HEK293 (cell line): ENCODE measurements around the gene CABP4.

Experiments
- GLI2 ChIP-seq: fragments of 450-650 bp; formaldehyde crosslinking; IDR thresholded peaks from 2 replicates; pipeline ENCODE4; 2017; ENCODE audit warnings: missing biosample characterization, missing genetic modification characterization, low read depth, borderline replicate concordance
- GLIS1 ChIP-seq: fragments of 450-650 bp; formaldehyde crosslinking; IDR thresholded peaks from 2 replicates; pipeline ENCODE4 v1.5.1; 2016; ENCODE audit warnings: missing biosample characterization, missing genetic modification characterization
- RBAK ChIP-seq: fragments of 450-650 bp; formaldehyde crosslinking; IDR thresholded peaks from 2 replicates; pipeline ENCODE4 v1.5.1; 2016; ENCODE audit warnings: missing biosample characterization, missing genetic modification characterization
- TCF7L2 ChIP-seq: IDR thresholded peaks from 2 replicates; pipeline ENCODE4 v1.6.1; 2011; ENCODE audit warnings: low read depth, mild to moderate bottlenecking, inconsistent platforms, low read length, moderate library complexity, borderline replicate concordance
- ZFP41 ChIP-seq: fragments of 450-650 bp; formaldehyde crosslinking; IDR thresholded peaks from 2 replicates; pipeline ENCODE4 v1.5.1; 2016; ENCODE audit warnings: missing biosample characterization, missing genetic modification characterization, borderline replicate concordance
- ZNF121 ChIP-seq: fragments of 450-650 bp; formaldehyde crosslinking; IDR thresholded peaks from 2 replicates; pipeline ENCODE4 v1.5.1; 2016; ENCODE audit warnings: missing biosample characterization, missing genetic modification characterization
- ZNF175 ChIP-seq: fragments of 450-650 bp; formaldehyde crosslinking; IDR thresholded peaks from 2 replicates; pipeline ENCODE4 v1.5.1; 2016; ENCODE audit warnings: missing biosample characterization, missing genetic modification characterization
- ZNF221 ChIP-seq: fragments of 450-650 bp; formaldehyde crosslinking; IDR thresholded peaks from 2 replicates; pipeline ENCODE4 v1.5.1; 2017; ENCODE audit warnings: missing biosample characterization, missing genetic modification characterization, borderline replicate concordance
- ZNF341 ChIP-seq: fragments of 450-650 bp; formaldehyde crosslinking; IDR thresholded peaks from 2 replicates; pipeline ENCODE4; 2016; ENCODE audit warnings: low read depth, missing biosample characterization, missing genetic modification characterization
- ZNF501 ChIP-seq: fragments of 450-650 bp; formaldehyde crosslinking; IDR thresholded peaks from 2 replicates; pipeline ENCODE4 v1.5.1; 2016; ENCODE audit warnings: missing biosample characterization, missing genetic modification characterization
- ZNF558 ChIP-seq: fragments of 450-650 bp; formaldehyde crosslinking; IDR thresholded peaks from 2 replicates; pipeline ENCODE4 v1.5.1; 2016; ENCODE audit warnings: missing biosample characterization, missing genetic modification characterization
- ZNF561 ChIP-seq: fragments of 450-650 bp; IDR thresholded peaks from 2 replicates; pipeline ENCODE4 v1.5.1; 2018; ENCODE audit warnings: missing biosample characterization, missing genetic modification characterization, borderline replicate concordance
- ZNF571 ChIP-seq: fragments of 450-650 bp; formaldehyde crosslinking; IDR thresholded peaks from 2 replicates; pipeline ENCODE4 v1.5.0; 2017; ENCODE audit warnings: missing biosample characterization, missing genetic modification characterization
- ZNF660 ChIP-seq: fragments of 450-650 bp; IDR thresholded peaks from 2 replicates; pipeline ENCODE4 v1.5.1; 2018; ENCODE audit warnings: missing biosample characterization, mild to moderate bottlenecking, missing genetic modification characterization
- ZNF670 ChIP-seq: fragments of 450-650 bp; formaldehyde crosslinking; IDR thresholded peaks from 2 replicates; pipeline ENCODE4 v1.5.1; 2016; ENCODE audit warnings: missing biosample characterization, missing genetic modification characterization, low read depth
- ZNF747 ChIP-seq: fragments of 450-650 bp; formaldehyde crosslinking; IDR thresholded peaks from 2 replicates; pipeline ENCODE4 v1.5.1; 2016; ENCODE audit warnings: missing biosample characterization, missing genetic modification characterization
- ZNF776 ChIP-seq: fragments of 450-650 bp; formaldehyde crosslinking; IDR thresholded peaks from 2 replicates; pipeline ENCODE4 v1.5.0; 2017; ENCODE audit warnings: missing biosample characterization, missing genetic modification characterization, borderline replicate concordance
- TF ChIP-seq, protein P1 (sequence below): fragments of 450-650 bp; formaldehyde crosslinking; optimal IDR thresholded peaks from 2 replicates; pipeline ENCODE3; 2016; ENCODE audit warnings: missing biosample characterization, mild to moderate bottlenecking, missing genetic modification characterization
- TF ChIP-seq, protein P2 (sequence below): fragments of 450-650 bp; formaldehyde crosslinking; IDR thresholded peaks from 2 replicates; pipeline ENCODE4 v1.5.1; 2017; ENCODE audit warnings: missing biosample characterization, missing genetic modification characterization
- TF ChIP-seq, protein P3 (sequence below): fragments of 450-650 bp; formaldehyde crosslinking; conservative IDR thresholded peaks from 2 replicates; pipeline ENCODE4 v1.5.1; 2016; ENCODE audit warnings: low read depth, missing biosample characterization, missing genetic modification characterization
- TF ChIP-seq, protein P4 (sequence below): fragments of 450-650 bp; formaldehyde crosslinking; IDR thresholded peaks from 2 replicates; pipeline ENCODE4 v1.5.1; 2017; ENCODE audit warnings: missing biosample characterization, mild to moderate bottlenecking, missing genetic modification characterization, moderate library complexity
- TF ChIP-seq, protein P5 (sequence below): fragments of 450-650 bp; formaldehyde crosslinking; IDR thresholded peaks from 2 replicates; pipeline ENCODE4 v1.5.1; 2017; ENCODE audit warnings: missing biosample characterization, missing genetic modification characterization
- TF ChIP-seq, protein P6 (sequence below): fragments of 450-650 bp; formaldehyde crosslinking; IDR thresholded peaks from 2 replicates; pipeline ENCODE4 v1.5.1; 2016; ENCODE audit warnings: missing biosample characterization, missing genetic modification characterization

Gene CABP4

DNA sequence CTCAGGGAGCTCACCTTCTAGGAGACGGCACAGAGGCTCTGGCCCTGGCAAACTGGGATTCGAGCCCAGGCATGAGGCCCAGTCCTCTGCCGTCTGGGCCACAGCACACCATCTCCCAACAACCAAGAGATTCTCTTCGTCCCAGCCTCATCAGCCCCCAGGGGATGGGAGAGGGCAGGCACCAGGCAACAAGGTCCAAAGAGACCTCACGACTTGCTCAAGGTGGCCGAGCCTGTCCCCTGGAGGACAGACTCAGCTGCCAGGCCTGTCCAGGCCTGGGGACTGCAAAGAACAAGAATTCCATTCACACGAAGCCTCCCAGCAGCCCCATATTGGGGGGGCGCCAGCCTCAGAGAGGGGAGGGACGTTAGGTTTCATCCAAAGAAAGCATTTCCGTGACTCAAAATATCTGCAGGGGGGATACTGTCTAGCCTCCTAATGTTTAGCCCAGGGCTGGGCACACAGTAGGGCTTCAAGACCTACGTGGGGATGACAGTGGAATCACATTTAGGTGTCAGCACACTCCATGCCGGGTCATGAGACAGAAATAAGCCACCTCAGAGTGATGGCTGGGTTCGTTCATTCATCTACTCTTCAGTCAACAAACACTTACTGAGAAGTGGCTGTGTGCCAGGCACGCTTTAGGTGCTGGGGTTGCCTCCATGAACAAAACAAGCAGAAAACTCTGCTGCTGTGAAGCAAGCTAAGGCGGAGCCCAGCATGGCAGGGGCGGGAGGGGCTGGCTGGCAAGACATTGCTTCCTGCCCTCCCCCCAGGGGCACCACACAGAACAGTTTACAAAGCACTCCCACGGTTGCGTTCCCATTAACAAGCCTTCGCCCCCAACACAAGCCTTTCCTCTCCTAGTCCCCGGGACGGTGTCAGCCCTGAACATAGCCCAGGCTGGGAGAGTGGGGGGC, 38.5 kb upstream of the CABP4 start (continued):
- TF ChIP-seq ZNF558 (tag by site-specific recombination) (no peak), ZNF221 (no peak), ZNF121 (tag by site-specific recombination) (no peak), ZNF747 (tag by site-specific recombination) (no peak), GLIS1 (peak; percentile 70), ZFP41 (tag by site-specific recombination) (no peak), ZNF341 (peak; percentile 57), ZNF670 (no peak), ZNF660 (tag by site-specific recombination) (no peak), RBAK (no peak), GLI2 (tag by site-specific recombination) (no peak), TCF7L2 (no peak), ZNF561 (tag by site-specific recombination) (peak; percentile 21; the same call in 1 of the 2 replicates), ZNF501 (no peak), ZNF776 (tag by site-specific recombination) (no peak), ZNF571 (tag by site-specific recombination) (no peak), ZNF175 (tag by site-specific recombination) (no peak)
- TF ChIP-seq, protein P1, sequence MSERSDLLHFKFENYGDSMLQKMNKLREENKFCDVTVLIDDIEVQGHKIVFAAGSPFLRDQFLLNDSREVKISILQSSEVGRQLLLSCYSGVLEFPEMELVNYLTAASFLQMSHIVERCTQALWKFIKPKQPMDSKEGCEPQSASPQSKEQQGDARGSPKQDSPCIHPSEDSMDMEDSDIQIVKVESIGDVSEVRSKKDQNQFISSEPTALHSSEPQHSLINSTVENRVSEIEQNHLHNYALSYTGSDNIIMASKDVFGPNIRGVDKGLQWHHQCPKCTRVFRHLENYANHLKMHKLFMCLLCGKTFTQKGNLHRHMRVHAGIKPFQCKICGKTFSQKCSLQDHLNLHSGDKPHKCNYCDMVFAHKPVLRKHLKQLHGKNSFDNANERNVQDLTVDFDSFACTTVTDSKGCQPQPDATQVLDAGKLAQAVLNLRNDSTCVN (tag by site-specific recombination): no peak
- TF ChIP-seq, protein P2, sequence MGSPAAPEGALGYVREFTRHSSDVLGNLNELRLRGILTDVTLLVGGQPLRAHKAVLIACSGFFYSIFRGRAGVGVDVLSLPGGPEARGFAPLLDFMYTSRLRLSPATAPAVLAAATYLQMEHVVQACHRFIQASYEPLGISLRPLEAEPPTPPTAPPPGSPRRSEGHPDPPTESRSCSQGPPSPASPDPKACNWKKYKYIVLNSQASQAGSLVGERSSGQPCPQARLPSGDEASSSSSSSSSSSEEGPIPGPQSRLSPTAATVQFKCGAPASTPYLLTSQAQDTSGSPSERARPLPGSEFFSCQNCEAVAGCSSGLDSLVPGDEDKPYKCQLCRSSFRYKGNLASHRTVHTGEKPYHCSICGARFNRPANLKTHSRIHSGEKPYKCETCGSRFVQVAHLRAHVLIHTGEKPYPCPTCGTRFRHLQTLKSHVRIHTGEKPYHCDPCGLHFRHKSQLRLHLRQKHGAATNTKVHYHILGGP (tag by site-specific recombination): no peak
- TF ChIP-seq, protein P3, sequence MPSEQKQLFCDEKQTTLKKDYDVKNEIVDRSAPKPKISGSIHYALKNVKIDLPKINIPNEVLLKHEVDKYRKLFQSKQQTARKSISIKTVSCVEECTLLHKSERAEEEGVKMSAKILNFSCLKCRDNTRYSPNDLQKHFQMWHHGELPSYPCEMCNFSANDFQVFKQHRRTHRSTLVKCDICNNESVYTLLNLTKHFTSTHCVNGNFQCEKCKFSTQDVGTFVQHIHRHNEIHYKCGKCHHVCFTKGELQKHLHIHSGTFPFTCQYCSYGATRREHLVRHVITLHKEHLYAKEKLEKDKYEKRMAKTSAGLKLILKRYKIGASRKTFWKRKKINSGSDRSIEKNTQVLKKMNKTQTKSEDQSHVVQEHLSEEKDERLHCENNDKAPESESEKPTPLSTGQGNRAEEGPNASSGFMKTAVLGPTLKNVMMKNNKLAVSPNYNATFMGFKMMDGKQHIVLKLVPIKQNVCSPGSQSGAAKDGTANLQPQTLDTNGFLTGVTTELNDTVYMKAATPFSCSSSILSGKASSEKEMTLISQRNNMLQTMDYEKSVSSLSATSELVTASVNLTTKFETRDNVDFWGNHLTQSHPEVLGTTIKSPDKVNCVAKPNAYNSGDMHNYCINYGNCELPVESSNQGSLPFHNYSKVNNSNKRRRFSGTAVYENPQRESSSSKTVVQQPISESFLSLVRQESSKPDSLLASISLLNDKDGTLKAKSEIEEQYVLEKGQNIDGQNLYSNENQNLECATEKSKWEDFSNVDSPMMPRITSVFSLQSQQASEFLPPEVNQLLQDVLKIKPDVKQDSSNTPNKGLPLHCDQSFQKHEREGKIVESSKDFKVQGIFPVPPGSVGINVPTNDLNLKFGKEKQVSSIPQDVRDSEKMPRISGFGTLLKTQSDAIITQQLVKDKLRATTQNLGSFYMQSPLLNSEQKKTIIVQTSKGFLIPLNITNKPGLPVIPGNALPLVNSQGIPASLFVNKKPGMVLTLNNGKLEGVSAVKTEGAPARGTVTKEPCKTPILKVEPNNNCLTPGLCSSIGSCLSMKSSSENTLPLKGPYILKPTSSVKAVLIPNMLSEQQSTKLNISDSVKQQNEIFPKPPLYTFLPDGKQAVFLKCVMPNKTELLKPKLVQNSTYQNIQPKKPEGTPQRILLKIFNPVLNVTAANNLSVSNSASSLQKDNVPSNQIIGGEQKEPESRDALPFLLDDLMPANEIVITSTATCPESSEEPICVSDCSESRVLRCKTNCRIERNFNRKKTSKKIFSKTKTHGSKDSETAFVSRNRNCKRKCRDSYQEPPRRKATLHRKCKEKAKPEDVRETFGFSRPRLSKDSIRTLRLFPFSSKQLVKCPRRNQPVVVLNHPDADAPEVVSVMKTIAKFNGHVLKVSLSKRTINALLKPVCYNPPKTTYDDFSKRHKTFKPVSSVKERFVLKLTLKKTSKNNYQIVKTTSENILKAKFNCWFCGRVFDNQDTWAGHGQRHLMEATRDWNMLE: no peak
- TF ChIP-seq, protein P4, sequence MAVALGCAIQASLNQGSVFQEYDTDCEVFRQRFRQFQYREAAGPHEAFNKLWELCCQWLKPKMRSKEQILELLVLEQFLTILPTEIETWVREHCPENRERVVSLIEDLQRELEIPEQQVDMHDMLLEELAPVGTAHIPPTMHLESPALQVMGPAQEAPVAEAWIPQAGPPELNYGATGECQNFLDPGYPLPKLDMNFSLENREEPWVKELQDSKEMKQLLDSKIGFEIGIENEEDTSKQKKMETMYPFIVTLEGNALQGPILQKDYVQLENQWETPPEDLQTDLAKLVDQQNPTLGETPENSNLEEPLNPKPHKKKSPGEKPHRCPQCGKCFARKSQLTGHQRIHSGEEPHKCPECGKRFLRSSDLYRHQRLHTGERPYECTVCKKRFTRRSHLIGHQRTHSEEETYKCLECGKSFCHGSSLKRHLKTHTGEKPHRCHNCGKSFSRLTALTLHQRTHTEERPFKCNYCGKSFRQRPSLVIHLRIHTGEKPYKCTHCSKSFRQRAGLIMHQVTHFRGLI (tag by site-specific recombination): 0 out of 2 replicates have a peak, but pooled peaks have one; percentile 10
- TF ChIP-seq, protein P5, sequence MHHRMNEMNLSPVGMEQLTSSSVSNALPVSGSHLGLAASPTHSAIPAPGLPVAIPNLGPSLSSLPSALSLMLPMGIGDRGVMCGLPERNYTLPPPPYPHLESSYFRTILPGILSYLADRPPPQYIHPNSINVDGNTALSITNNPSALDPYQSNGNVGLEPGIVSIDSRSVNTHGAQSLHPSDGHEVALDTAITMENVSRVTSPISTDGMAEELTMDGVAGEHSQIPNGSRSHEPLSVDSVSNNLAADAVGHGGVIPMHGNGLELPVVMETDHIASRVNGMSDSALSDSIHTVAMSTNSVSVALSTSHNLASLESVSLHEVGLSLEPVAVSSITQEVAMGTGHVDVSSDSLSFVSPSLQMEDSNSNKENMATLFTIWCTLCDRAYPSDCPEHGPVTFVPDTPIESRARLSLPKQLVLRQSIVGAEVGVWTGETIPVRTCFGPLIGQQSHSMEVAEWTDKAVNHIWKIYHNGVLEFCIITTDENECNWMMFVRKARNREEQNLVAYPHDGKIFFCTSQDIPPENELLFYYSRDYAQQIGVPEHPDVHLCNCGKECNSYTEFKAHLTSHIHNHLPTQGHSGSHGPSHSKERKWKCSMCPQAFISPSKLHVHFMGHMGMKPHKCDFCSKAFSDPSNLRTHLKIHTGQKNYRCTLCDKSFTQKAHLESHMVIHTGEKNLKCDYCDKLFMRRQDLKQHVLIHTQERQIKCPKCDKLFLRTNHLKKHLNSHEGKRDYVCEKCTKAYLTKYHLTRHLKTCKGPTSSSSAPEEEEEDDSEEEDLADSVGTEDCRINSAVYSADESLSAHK (tag by site-specific recombination): no peak
- TF ChIP-seq, protein P6, sequence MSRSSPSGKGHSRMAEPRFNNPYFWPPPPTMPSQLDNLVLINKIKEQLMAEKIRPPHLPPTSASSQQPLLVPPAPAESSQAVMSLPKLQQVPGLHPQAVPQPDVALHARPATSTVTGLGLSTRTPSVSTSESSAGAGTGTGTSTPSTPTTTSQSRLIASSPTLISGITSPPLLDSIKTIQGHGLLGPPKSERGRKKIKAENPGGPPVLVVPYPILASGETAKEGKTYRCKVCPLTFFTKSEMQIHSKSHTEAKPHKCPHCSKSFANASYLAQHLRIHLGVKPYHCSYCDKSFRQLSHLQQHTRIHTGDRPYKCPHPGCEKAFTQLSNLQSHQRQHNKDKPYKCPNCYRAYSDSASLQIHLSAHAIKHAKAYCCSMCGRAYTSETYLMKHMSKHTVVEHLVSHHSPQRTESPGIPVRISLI: no peak
